Right lobe of liver (tissue), 6 donors: ENCODE results near the gene RASIP1. TPM values are rescaled to one million over a fixed set of nuclear protein-coding genes. Genes with fewer than 3 reads are reported as not detected.

Experiments
- ATAC-seq, 4 donors: fragments of 200-7000 bp; cut with Tn5 transposase; one replicate each; pipeline ENCODE4 v1.9.1; 2020; ENCODE audit warnings: mild to moderate bottlenecking in 4 of 4, moderate library complexity in 4 of 4
- DNase-seq, 3 donors: peaks; one replicate each; pipeline ENCODE4 v3.0.0-alpha.2; 2020
- H3K27ac ChIP-seq, 3 donors: fragments of 200-600 bp; one replicate each; pipeline ENCODE4 v1.8.0; 2022
- H3K27me3 ChIP-seq, 2 donors: fragments of 200-600 bp; one replicate each; pipeline ENCODE4 v1.8.0; 2022
- H3K36me3 ChIP-seq, 4 donors: fragments of 200-600 bp; sonication (generic) in 1 of 4; one replicate each; pipeline versions ENCODE4 v1.5.1 to v1.8.0; 2017 to 2022; ENCODE audit warnings: control low read depth in 1 of 4
- H3K4me1 ChIP-seq, 4 donors: fragments of 200-600 bp; sonication (generic) in 1 of 4; one replicate each; pipeline versions ENCODE4 v1.5.1 to v1.8.0; 2017 to 2022; ENCODE audit warnings: control low read depth in 1 of 4
- H3K4me3 ChIP-seq, 3 donors: fragments of 200-600 bp; one replicate each; pipeline ENCODE4 v1.8.0; 2022
- H3K9me3 ChIP-seq, 4 donors: fragments of 200-600 bp; sonication (generic) in 1 of 4; one replicate each; pipeline versions ENCODE4 v1.5.1 to v1.8.0; 2017 to 2022; ENCODE audit warnings: control low read depth in 1 of 4
- POLR2A ChIP-seq: fragments of 450-650 bp; IDR thresholded peaks from one replicate; pipeline ENCODE4 v1.6.1; 2017; ENCODE audit warnings: antibody characterized with exemption, mild to moderate bottlenecking
- WGBS: methylation state at CpG from one replicate; pipeline ENCODE4 v1.1.6; 2018; ENCODE audit warnings: low coverage, low lambda C conversion rate; ENCODE audit not compliant: insufficient coverage; ENCODE audit errors: missing lambda C conversion rate; 5-methylcytosine and 5-hydroxymethylcytosine counted together
- intact Hi-C, 2 donors: fragments of 100-400 bp; cut with DNase I; formaldehyde crosslinking; loops; one replicate each; pipeline versions ENCODE4 v1.11.2 to v1.14.1; 2022
- total RNA-seq, 6 experiments: library from RNA; depleted of rRNA in 2 of 6; stranded (reverse); fragments of >200 nt in 2 of 6; fragmentation: NEBNext Ultra II Directional in 3 of 6; extraction: Animal tissue kit (Norgen Biotek cat#: 25700) in 3 of 6; gene quantifications; one replicate each; pipeline versions ENCODE4 v1.1.0 to v1.2.4, GENCODE V29; 2016 to 2023
- TF ChIP-seq, protein P1 (sequence below), 4 donors: fragments of 200-600 bp in 3 of 4; fragments of 450-650 bp in 1 of 4; IDR thresholded peaks; one replicate each; pipeline versions ENCODE4 v1.5.1 to v1.8.0; 2016 to 2022; ENCODE audit warnings: antibody characterized with exemption in 4 of 4, mild to moderate bottlenecking in 2 of 4
- donor health status: DM: no; HTN: yes; CAD: no.
- donor health status: DM: no; HTN: no; CAD: no.
- donor health status: DM: no; HTN: no; CAD: no.
- donor health status: DM: no; HTN: yes; CAD: no.
- donor health status: DM: no; HTN: yes; CAD: no.

The RASIP1 gene
- total RNA-seq, 6 experiments from 2014 or later: 2.7 to 6.7 (median 4.9) TPM

- Histone ChIP-seq H3K9me3 (no peaks in the 10 kb centered on the region), H3K36me3 (no peaks in the 10 kb centered on the region), H3K4me3 (no peak overlapping the region), H3K27me3 (no peaks in the 10 kb centered on the region), H3K4me1 (peaks cover 0 to 6% (median 3%) of the 10 kb centered on the region in 4 donors), H3K27ac (no peak overlapping the region)
- 84% methylated on average over 3 of the region's 3 CpGs for WGBS
- ATAC-seq (peak in 2 of 4 donors; percentile 5 to 62), DNase-seq (no peak)
- no peak for TF ChIP-seq POLR2A
- TF ChIP-seq, protein P1, sequence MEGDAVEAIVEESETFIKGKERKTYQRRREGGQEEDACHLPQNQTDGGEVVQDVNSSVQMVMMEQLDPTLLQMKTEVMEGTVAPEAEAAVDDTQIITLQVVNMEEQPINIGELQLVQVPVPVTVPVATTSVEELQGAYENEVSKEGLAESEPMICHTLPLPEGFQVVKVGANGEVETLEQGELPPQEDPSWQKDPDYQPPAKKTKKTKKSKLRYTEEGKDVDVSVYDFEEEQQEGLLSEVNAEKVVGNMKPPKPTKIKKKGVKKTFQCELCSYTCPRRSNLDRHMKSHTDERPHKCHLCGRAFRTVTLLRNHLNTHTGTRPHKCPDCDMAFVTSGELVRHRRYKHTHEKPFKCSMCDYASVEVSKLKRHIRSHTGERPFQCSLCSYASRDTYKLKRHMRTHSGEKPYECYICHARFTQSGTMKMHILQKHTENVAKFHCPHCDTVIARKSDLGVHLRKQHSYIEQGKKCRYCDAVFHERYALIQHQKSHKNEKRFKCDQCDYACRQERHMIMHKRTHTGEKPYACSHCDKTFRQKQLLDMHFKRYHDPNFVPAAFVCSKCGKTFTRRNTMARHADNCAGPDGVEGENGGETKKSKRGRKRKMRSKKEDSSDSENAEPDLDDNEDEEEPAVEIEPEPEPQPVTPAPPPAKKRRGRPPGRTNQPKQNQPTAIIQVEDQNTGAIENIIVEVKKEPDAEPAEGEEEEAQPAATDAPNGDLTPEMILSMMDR (IDR thresholded peaks at IDR 0.05): no peak
- intact Hi-C loops: loop anchor here in 1 of 2 donors (10.0 kb wide), 1 partner anchor 159 kb away; no protein-coding TSS in a partner anchor
Observed at GRCh38 chr19:48686088-48686487, 54.3 kb downstream of the RASIP1 start.

- Histone ChIP-seq H3K9me3 (no peaks in the 10 kb centered on the region), H3K4me3 (no peak overlapping the region), H3K4me1 (peaks cover 0 to 6% (median 3%) of the 10 kb centered on the region in 4 donors), H3K36me3 (no peaks in the 10 kb centered on the region), H3K27ac (no peak overlapping the region), H3K27me3 (no peaks in the 10 kb centered on the region)
- no peak for DNase-seq
- intact Hi-C loops: loop anchor here in 1 of 2 donors (10.0 kb wide), 1 partner anchor 159 kb away; no protein-coding TSS in a partner anchor
- 86% methylated on average over 6 of the region's 9 CpGs for WGBS
- TF ChIP-seq, protein P1 (IDR thresholded peaks at IDR 0.05): no peak
- TF ChIP-seq POLR2A: no peak
- peak in 1 of 4 donors; percentile 20 for ATAC-seq
Observed at GRCh38 chr19:48685583-48685982, 54.8 kb downstream of the RASIP1 start.

GRCh38 chr19:48683349-48683748, 57.1 kb downstream of the RASIP1 start:
- Histone ChIP-seq H3K36me3 (no peaks in the 10 kb centered on the region), H3K4me1 (peaks cover 0 to 6% (median 3%) of the 10 kb centered on the region in 4 donors), H3K9me3 (no peaks in the 10 kb centered on the region), H3K27ac (no peak overlapping the region), H3K4me3 (no peak overlapping the region), H3K27me3 (no peaks in the 10 kb centered on the region)
- WGBS: 68% methylated on average over 8 of the region's 11 CpGs
- ATAC-seq (peak in 3 of 4 donors; percentile 39 to 56 (median 54)), DNase-seq (no peak)
- intact Hi-C loops: loop anchor here in 1 of 2 donors (10.0 kb wide), 1 partner anchor 161 kb away; no protein-coding TSS in a partner anchor
- TF ChIP-seq, protein P1 (IDR thresholded peaks at IDR 0.05): no peak
- no peak for TF ChIP-seq POLR2A

DNA sequence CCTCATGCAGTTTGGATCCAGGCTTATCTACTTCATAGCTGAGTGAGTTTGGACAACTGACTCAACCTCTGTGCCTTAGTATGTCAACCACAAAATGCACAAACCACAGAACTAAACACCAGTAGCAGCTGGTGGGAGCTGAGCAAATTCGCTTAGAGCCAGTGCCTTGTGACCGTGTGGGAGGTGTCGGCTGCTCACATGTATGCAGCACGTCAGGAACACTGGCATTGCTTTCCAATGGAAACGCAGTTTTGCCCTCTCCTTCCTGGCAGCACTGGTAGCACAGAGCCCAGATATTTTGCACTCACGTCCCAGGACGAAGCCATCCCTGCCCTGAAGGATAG, 59.3 kb downstream of the RASIP1 start:
- H3K9me3 ChIP-seq: no peaks in the 10 kb centered on the region
- no peak overlapping the region for H3K27ac ChIP-seq
- TF ChIP-seq, protein P1 (IDR thresholded peaks at IDR 0.05): no peak
- TF ChIP-seq POLR2A: no peak
- H3K36me3 ChIP-seq: no peaks in the 10 kb centered on the region
- no peaks in the 10 kb centered on the region for H3K27me3 ChIP-seq
- H3K4me3 ChIP-seq: no peak overlapping the region
- WGBS: 70% methylated on average over 4 of the region's 7 CpGs
- DNase-seq (no peak), ATAC-seq (no peak)
- peaks cover 0 to 6% (median 3%) of the 10 kb centered on the region in 4 donors for H3K4me1 ChIP-seq
- intact Hi-C loops: loop anchor here in 1 of 2 donors (10.0 kb wide), 1 partner anchor 164 kb away; no protein-coding TSS in a partner anchor
